GM19372 (cell line): Measurements from ENCODE around the gene CCDC9B.

ENCODE experiments used
- ATAC-seq: cut with Tn5 transposase; IDR thresholded peaks from one replicate; pipeline ENCODE4 v1.9.1; 2021; ENCODE audit warnings: mild to moderate bottlenecking, low read depth, moderate library complexity; ENCODE audit not compliant: unreplicated experiment

The CCDC9B gene

GRCh38 chr15:40365624-40366456 lies 25.1 kb upstream of the CCDC9B start:
- ATAC-seq = no peak

GRCh38 chr15:40365016-40365415 lies 24.3 kb upstream of the CCDC9B start:
- no peak for ATAC-seq

DNA sequence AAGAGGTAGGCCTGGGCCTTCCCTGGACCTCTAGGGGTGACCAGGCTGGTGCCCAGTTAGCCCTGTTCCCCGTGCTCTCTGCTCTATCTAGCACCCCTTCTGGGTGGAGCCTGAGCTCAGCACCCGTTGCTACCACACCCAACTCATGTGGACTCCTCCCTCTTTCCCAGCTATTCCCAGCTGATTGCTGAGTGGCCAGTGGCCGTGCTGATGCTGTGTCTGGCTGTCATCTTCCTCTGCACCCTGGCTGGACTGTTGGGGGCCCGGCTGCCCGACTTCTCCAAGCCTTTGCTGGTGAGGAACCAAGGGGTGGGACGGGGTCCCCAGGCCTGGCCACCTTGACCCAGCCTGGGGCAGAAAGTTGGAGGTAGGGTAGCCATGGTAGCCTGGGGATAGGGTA lies 23.5 kb upstream of the CCDC9B start:
- ATAC-seq = no peak

- ATAC-seq = no peak
These were observed 22.9 kb upstream of the CCDC9B start for GRCh38 chr15:40363611-40364010.

GRCh38 chr15:40361640-40362039 lies 20.9 kb upstream of the CCDC9B start:
- ATAC-seq = no peak

DNA sequence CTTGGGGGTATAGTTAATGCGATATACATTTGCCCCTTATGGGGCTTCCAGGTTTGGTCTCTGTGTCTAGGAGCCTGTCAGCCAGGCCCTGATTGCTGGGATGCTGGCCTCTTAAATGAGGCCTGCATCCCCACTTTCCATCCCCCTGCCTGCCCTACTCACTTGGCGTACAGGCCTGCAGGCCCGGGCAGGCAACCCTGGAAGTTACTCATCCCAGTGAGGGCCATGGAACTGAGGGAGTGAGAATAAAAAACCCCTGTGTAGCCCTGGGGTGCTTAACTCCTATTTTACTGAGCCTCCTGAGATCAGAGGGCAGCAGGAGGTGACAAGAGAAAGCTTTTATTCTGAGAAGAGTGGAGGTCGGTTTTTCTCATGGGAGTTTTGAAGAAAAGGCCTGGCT lies 19.3 kb upstream of the CCDC9B start:
- ATAC-seq = no peak

- ATAC-seq = no peak
These were observed 18.0 kb upstream of the CCDC9B start for GRCh38 chr15:40358471-40359353.

DNA sequence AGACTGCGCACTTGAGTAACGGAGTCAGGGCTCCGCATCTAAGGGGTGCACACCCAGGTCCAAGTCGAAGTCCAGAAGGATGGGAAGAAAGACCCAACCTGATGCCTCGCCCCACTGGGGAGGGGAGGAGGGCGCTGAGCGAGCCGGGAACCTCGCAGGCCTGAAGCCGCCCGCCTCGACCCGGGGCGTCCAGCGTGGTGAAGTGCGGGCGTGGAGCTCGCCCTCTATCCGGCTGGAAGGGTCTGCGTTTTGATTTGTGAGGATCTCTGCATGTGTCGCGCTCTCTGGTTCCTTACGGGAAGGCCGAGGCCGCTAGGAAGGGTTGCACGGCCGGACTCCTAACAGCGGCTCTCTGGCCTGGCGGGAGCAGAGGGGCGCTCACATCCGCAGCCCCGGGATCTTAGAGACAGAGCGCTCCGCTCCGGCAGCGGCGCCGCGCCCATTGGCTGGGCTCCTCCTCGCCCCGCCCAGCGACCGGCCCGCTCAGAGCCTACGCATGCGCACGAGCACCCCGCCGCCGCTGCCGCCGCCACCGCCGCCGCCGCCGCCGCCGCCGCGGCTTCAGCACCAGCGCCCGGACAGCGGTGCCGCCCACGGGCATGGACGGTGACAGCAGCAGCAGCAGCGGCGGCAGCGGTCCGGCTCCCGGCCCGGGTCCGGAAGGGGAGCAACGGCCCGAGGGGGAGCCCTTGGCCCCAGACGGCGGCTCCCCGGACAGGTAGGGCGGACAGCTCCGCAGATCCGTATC lies 17.2 kb upstream of the CCDC9B start, which contains the start of gene DISP2:
Gene DISP2 (plus strand): TSS at position 497 of the 748 bp plus-strand sequence. CDS start 103 bp downstream, at position 600.
- ATAC-seq = peak; percentile 89

DNA sequence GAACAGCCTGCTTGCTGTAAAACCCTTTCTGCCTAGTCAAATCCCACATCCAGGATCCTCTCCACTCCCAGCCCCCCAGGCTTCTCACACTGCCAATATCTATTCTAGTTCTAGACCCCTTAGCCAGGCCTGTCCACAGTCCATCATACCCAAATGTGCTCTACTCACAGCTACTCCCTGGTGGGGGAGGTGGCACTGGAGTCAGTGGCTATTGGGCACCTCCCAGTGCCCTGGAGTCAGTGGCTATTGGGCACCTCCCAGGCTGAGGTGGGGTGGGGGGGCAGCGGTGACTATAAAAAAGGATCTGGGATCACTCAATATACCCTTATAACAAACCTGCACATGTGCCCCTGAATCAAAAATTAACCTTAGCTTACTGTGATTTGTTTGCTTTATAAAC lies 16.5 kb upstream of the CCDC9B start:
- ATAC-seq = no peak

DNA sequence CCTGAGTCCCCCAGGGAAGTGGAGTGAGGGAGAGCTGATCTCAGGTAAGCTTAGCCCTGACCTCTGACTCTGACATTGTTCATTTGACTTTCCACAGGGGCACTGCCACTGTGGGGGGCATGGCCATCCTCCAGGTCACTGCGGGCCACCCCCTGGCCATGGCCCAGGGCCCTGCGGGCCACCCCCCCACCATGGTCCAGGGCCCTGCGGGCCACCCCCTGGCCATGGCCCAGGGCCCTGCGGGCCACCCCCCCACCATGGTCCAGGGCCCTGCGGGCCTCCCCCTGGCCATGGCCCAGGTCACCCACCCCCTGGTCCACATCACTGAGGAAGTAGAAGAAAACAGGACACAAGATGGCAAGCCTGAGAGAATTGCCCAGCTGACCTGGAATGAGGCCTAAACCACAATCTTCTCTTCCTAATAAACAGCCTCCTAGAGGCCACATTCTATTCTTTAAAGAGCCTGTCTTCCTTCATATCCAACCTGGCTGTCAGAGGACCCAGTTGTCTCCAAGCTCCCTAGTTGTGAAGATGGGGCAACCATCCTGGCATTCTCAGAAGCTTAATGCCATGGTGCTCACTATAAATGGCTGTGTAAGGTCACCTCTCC lies 15.3 kb upstream of the CCDC9B start:
- ATAC-seq = no peak

- no peak for ATAC-seq
These were observed 13.9 kb upstream of the CCDC9B start for GRCh38 chr15:40354408-40355171.

DNA sequence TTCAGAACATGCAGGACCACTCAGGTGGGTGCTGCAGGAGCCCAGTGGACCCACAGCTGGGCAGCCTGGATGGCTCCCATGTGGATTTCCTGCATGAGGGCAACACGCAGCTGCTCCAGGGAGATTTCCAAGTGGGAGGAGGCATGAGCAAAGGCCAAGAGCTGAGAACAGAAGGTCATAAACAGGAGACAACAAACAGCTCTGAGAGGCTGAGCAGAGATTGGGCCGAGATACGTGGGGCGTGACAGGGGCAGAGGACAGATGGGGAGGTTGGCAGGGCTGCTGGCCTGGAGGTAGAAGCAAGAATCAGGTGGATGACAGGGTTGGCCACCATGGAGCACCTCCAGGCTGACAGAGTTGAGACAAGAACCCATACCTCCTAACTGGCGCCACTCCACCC lies 13.0 kb upstream of the CCDC9B start:
- no peak for ATAC-seq

DNA sequence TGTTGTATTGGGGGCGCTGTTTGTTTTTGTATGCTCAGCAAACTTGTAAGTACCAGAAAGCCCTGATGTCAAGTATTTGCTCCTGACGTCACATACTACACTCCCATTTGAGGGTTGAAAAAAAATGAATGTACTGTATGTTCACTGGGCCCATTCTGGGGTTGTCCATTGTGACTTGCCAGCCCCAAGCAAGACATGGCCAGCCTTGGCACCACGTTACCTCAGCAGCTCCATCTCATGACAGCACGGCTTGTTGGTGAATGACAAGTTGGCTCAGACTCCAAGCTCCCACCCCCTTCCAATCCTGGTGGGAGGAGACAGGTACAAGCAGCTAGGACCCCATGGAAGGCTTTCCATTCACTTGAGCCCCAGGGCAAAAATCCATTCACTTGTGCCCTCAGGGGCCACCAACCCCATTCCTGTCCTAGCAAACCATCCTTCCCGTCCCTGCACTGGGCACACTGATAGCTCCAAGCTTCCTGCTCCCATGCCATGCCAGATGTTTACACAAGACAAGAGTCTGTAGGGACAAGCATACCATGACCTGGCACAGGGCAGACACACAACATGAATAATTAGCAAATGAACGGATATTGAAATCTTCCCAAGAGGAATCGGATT lies 11.7 kb upstream of the CCDC9B start:
- ATAC-seq = no peak

- ATAC-seq = no peak
These were observed 8.4 kb upstream of the CCDC9B start for GRCh38 chr15:40349163-40349562.

DNA sequence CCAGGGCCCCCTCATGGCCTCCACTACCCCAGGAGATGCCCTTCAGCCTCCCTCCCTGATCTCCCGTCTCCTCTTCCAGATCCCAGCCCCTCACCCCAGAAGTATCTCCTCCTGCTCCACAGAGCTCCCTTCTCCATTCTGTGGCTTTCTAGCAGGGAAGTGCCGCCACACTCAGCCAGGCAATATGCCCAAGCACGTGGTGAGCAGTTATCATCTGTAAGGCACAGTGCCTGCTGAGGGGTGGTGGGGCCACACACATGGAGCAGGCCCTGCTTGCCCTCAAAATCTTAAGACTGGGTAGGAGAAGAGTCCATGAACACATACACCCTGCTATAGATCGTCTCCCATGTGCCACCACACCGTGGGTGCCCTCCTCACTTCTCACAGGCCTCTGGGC lies 7.7 kb upstream of the CCDC9B start:
- ATAC-seq = no peak

- ATAC-seq = no peak
These were observed 7.1 kb upstream of the CCDC9B start for GRCh38 chr15:40347559-40348473.

DNA sequence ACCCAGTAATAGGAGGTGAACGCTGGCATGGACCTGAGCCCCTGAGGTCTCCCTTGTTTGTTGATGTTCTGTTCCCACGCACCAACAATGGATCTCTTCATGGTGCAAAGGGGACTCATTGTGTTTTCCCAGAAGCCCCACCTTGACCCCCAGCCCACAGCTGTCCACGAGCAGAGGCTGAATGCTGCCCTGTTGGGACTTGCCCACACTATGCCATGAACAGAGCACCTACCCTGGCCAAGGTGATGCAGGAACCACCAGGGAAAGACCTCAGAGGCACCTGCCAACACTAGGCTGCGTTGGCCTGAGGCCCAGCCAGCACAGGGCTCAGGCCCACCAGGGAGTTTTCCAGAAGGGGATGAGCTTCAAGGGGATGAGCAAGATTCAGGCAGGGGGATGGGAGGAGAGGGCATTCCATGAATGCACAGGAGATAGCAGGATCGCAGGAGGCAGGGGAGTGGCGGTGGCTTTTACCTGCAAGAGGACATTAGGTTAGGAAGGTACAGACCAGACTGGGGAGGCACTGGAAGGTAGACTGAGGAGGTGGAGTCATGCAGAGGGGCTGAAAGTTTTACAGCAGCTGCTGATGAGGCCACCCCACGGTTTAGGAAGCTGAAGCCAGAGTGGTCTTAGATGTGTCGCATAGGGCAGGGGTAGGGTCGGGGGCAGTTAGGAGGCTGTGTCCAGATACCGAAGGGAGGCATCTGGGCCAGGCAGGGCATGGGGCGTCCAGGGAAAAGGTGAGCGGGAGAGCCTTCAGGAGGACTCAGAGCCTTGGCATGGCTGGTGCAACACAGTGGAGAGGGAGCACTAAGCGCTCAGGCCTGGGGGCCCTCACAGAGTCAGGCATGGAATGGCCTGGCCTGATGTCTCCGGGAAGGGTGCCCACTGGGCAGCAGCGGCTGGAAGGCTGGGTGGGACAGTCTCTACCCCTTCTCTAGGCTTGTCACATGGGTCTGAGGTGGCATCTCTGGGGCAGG lies 6.1 kb upstream of the CCDC9B start:
- ATAC-seq = no peak
